Rectal smooth muscle tissue (tissue), 1 donor: ENCODE data around the gene DVL1.

Experiments
- H3K27ac ChIP-seq: one replicate; pipeline ENCODE4 v1.7.0; 2013; ENCODE audit warnings: low read depth, low read length, inconsistent platforms
- H3K27me3 ChIP-seq: one replicate; pipeline ENCODE4 v1.7.0; 2013; ENCODE audit warnings: low read length; ENCODE audit not compliant: control insufficient read depth, insufficient read depth
- H3K36me3 ChIP-seq: one replicate; pipeline ENCODE4 v1.7.0; 2013; ENCODE audit warnings: low read length; ENCODE audit not compliant: control insufficient read depth, insufficient read depth
- H3K4me1 ChIP-seq: one replicate; pipeline ENCODE4 v1.7.0; 2013; ENCODE audit warnings: low read length; ENCODE audit not compliant: control insufficient read depth, insufficient read depth
- H3K4me3 ChIP-seq: one replicate; pipeline ENCODE4 v1.7.0; 2013; ENCODE audit warnings: low read length
- H3K9ac ChIP-seq: one replicate; pipeline ENCODE4 v1.7.0; 2013; ENCODE audit warnings: low read length

Gene DVL1

GRCh38 chr1:1296070-1297061 is 52.9 kb downstream of the DVL1 start:
- no peaks in the 10 kb centered on the region for H3K36me3 ChIP-seq
- no peak overlapping the region for H3K27ac ChIP-seq
- H3K4me1 ChIP-seq: no peaks in the 10 kb centered on the region

DNA sequence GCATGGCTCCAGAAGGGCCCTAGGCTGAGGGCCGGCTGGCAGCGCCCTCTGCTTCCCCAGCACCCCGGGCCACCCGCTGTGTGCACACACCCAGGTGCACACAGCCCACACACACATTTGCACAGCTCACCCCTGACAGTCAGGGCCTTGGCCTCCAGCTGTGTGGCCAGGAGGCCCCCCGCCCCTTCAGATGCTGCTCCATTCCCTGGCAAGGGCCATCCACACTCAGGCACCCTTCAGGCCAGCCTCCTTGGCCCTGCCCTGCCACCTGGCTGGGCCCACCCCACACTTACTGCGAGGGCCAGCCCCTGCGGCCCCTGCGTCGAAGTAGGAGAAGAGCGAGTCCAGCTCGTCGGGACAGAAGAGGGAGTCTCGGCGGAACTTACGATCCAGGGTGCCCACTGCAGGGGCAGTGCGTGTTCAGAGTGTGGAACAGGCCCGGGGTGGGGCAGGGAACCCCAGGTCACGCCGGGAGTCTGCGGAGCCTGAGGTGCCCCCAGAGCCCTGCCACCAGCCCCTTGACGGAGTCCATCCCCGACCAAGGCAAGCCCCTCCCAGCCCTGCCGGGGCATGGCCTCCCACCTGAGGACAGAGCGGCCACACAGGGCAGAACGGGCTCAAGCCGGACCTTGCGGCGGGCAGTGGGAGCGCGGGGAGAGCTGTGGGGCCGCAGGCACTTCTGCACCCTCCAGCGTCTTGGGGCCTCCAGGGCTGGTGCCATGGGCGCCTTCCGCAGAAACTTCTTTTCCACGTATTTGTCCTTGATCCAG is 53.9 kb downstream of the DVL1 start:
- H3K36me3 ChIP-seq: no peaks in the 10 kb centered on the region

More at GRCh38 chr1:1296070-1297061, 52.9 kb downstream of the DVL1 start:
- Histone ChIP-seq H3K4me3 (no peak overlapping the region), H3K9ac (no peak overlapping the region), H3K27me3 (no peaks in the 10 kb centered on the region)

DNA sequence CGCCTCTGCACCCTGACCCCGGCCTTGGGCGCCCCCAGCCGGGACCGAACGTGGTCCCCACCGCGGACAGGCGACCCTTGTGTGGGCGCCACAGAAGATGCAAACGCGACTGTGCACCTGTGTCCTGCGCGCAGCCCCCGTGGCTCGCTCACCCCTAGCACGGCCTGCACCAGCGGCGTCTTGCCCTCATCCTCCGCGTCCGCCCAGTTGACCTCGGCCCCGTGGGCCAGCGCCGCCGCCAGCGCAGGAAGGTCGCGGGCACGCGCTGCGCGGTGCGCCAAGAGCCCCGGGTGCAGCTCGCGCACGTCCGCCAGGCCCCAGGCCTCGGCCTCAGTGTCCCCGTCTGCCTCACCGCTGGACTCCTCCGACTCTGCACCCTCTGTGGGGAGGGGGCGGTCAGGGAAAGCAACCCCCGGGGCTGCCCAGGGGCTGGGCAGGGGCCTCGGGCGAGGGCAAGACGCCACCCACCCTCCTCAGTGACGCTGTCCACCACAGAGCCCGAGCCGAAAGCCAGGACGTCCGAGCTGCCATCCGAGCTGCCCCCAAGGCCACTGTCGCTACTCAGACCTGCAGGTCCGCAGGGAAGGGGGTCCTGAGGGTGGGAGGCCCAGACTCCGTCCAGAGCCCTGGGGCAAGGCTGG is 54.8 kb downstream of the DVL1 start:
- no peaks in the 10 kb centered on the region for H3K27me3 ChIP-seq
- no peaks in the 10 kb centered on the region for H3K4me1 ChIP-seq
- no peak overlapping the region for H3K4me3 ChIP-seq
- no peaks in the 10 kb centered on the region for H3K36me3 ChIP-seq
- no peak overlapping the region for H3K9ac ChIP-seq
- no peak overlapping the region for H3K27ac ChIP-seq

More for the DNA sequence above, 53.9 kb downstream of the DVL1 start:
- no peak overlapping the region for H3K4me3 ChIP-seq
- no peaks in the 10 kb centered on the region for H3K27me3 ChIP-seq
- no peak overlapping the region for H3K27ac ChIP-seq
- H3K9ac ChIP-seq: no peak overlapping the region
- H3K4me1 ChIP-seq: no peaks in the 10 kb centered on the region

DNA sequence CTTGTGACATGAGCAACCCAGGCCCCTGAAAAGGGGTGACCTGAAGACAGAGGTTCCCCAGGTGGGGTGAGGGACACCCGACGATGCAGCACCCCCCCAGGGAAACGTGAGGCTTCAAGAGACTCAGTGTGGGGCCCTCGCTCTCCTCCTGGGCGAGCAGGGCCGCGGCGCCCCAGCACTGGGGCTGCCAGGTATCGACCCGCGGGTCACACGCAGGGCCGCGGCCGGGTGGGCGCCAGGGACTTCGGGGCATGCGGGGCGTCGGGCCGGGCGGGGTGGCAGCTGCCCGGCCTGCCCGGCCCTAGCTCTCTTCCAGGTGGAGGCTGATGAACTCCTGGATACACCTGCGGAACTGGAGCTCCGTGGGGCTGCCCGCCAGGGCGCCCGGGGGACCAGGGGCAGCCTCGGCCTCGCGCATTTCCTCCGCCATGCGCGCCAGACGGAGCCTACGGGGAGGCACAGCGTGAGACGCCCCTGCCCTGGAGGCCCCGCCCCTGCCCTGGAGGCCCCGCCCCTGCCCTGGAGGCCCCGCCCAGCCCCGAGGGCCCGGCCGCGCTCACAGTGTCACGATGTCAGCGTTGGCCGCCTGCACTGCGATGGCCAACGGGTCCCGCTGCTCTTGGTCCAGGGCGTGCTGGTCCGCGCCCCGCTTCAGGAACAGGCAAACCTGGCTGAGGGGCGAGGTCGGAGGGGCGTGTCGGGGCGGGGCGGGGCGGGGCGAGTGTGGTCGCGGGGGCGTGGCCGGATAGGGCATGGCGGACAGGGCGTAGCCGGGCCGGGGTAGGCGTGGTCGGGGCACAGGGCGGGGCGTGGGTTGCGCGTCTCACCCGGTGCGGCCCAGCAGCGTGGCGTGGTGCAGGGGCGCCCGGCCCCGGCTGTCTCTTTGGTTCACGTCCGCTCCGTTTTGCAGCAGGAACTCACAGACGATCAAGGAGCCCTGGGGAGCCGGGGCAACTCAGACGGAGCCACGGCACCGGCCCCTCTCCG is 55.7 kb downstream of the DVL1 start:
- Histone ChIP-seq H3K27me3 (no peaks in the 10 kb centered on the region), H3K9ac (no peak overlapping the region), H3K4me1 (no peaks in the 10 kb centered on the region), H3K27ac (no peak overlapping the region), H3K4me3 (no peak overlapping the region), H3K36me3 (no peaks in the 10 kb centered on the region)

- H3K27ac ChIP-seq: no peak overlapping the region
- no peak overlapping the region for H3K9ac ChIP-seq
- H3K4me3 ChIP-seq: no peak overlapping the region
- no peaks in the 10 kb centered on the region for H3K27me3 ChIP-seq
- H3K4me1 ChIP-seq: no peaks in the 10 kb centered on the region
- H3K36me3 ChIP-seq: no peaks in the 10 kb centered on the region
Measured at GRCh38 chr1:1292851-1293250, 56.4 kb downstream of the DVL1 start.

DNA sequence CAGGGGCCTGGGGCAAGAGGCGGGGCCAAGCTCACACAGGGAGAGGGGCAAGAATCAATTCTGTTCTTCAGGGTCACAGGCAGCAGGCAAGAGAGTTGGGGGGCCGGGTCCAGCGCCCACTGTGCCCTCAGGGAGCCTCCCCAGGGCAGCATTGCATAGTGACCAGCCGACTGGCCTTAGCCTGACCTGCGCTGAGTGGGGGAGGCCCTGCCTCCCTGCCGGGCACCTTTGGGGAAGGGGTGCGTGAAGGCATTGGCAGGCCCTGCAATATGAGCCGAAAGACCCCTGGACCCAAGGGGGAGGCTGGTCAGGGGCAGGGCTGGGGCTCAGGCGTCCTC is 56.8 kb downstream of the DVL1 start:
- Histone ChIP-seq H3K4me3 (no peak overlapping the region), H3K27ac (no peak overlapping the region), H3K9ac (no peak overlapping the region), H3K36me3 (no peaks in the 10 kb centered on the region), H3K4me1 (no peaks in the 10 kb centered on the region), H3K27me3 (no peaks in the 10 kb centered on the region)

GRCh38 chr1:1291548-1292441 is 57.4 kb downstream of the DVL1 start:
- no peaks in the 10 kb centered on the region for H3K4me1 ChIP-seq
- no peak overlapping the region for H3K27ac ChIP-seq
- H3K9ac ChIP-seq: no peak overlapping the region
- H3K36me3 ChIP-seq: no peaks in the 10 kb centered on the region
- peaks cover 3% of the 10 kb centered on the region for H3K27me3 ChIP-seq
- no peak overlapping the region for H3K4me3 ChIP-seq

GRCh38 chr1:1291023-1291528 is 58.1 kb downstream of the DVL1 start:
- H3K27me3 ChIP-seq: peaks cover 3% of the 10 kb centered on the region
- H3K4me1 ChIP-seq: no peaks in the 10 kb centered on the region
- H3K9ac ChIP-seq: no peak overlapping the region
- H3K27ac ChIP-seq: no peak overlapping the region
- H3K4me3 ChIP-seq: no peak overlapping the region
- H3K36me3 ChIP-seq: no peaks in the 10 kb centered on the region

DNA sequence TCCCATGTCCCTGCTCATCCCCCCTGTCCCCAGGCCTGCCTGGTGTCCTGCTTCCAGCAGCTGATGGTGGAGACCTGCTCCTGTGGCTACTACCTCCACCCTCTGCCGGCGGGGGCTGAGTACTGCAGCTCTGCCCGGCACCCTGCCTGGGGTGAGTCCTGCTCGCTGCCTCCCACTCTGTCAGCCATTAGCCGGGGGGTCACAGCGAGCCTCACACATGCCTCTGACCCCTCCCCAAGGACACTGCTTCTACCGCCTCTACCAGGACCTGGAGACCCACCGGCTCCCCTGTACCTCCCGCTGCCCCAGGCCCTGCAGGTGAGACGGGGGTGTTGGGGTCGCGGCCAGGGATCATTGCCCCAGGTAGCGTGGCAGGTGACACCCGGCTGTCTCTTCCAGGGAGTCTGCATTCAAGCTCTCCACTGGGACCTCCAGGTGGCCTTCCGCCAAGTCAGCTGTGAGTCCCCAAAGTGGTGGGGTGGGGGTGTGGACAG is 58.9 kb downstream of the DVL1 start:
- peaks cover 10% of the 10 kb centered on the region for H3K27me3 ChIP-seq
- H3K9ac ChIP-seq: no peak overlapping the region
- no peak overlapping the region for H3K4me3 ChIP-seq
- H3K27ac ChIP-seq: no peak overlapping the region
- H3K4me1 ChIP-seq: no peaks in the 10 kb centered on the region
- H3K36me3 ChIP-seq: no peaks in the 10 kb centered on the region

GRCh38 chr1:1287288-1288110 is 61.7 kb downstream of the DVL1 start:
- Histone ChIP-seq H3K9ac (no peak overlapping the region), H3K27ac (no peak overlapping the region), H3K4me3 (no peak overlapping the region), H3K36me3 (no peaks in the 10 kb centered on the region), H3K4me1 (no peaks in the 10 kb centered on the region), H3K27me3 (peaks cover 16% of the 10 kb centered on the region)
